DND-41 (cell line): ENCODE data around the gene TCAF2.
A peak's percentile ranks its signal among the peaks of the same experiment; 100 is the strongest.
"Not testable (repeated sequence)": the region's sequence is repeated elsewhere in the genome, so short reads cannot be mapped to it uniquely, and the experiment has no call there.

ENCODE experiments used
- ATAC-seq: fragments of 200-7000 bp; cut with Tn5 transposase; 3 replicates; pipeline ENCODE4 v1.9.1; 2021; ENCODE audit warnings: low read depth; ENCODE audit not compliant: insufficient read depth
- DNase-seq: peaks from one replicate; pipeline ENCODE4 v3.0.0-alpha.2; 2020
- H2AFZ ChIP-seq: 2 replicates; pipeline ENCODE4 v1.6.0; 2012; ENCODE audit warnings: low read depth, low read length
- H3K27ac ChIP-seq: 2 replicates; pipeline ENCODE4 v1.5.1; 2012; ENCODE audit warnings: low read length, inconsistent platforms
- H3K27me3 ChIP-seq: fragments of 200-600 bp; sonication (generic); 2 replicates; pipeline ENCODE4 v1.6.0; 2012; ENCODE audit warnings: low read length, mild to moderate bottlenecking, inconsistent platforms; ENCODE audit not compliant: insufficient read depth, poor library complexity
- H3K36me3 ChIP-seq: 2 replicates; pipeline ENCODE4 v1.5.1; 2012; ENCODE audit warnings: low read length, inconsistent platforms; ENCODE audit not compliant: insufficient read depth
- H3K4me1 ChIP-seq: 2 replicates; pipeline ENCODE4 v1.5.1; 2012; ENCODE audit warnings: mild to moderate bottlenecking, low read length; ENCODE audit not compliant: insufficient read depth
- H3K4me2 ChIP-seq: 2 replicates; pipeline ENCODE4 v1.6.0; 2012; ENCODE audit warnings: mild to moderate bottlenecking, moderate library complexity, low read length, inconsistent platforms; ENCODE audit not compliant: insufficient read depth
- H3K4me3 ChIP-seq, 2 experiments: fragments of 200-600 bp in 1 of 2; shearing (Covaris generic) in 1 of 2; 2 replicates each; pipeline ENCODE4 v1.5.1; 2012 to 2016; ENCODE audit warnings: inconsistent platforms in 2 of 2, low read length in 2 of 2, mild to moderate bottlenecking in 2 of 2, low read depth in 1 of 2, moderate library complexity in 1 of 2
- H3K79me2 ChIP-seq: 2 replicates; pipeline ENCODE4 v1.6.0; 2012; ENCODE audit warnings: low read length, inconsistent platforms; ENCODE audit not compliant: insufficient read depth
- H3K9ac ChIP-seq: 2 replicates; pipeline ENCODE4 v1.6.0; 2012; ENCODE audit warnings: low read depth, mild to moderate bottlenecking, inconsistent platforms, low read length, moderate library complexity
- H3K9me3 ChIP-seq: 2 replicates; pipeline ENCODE4 v1.5.1; 2012; ENCODE audit warnings: low read length, moderate library complexity, mild to moderate bottlenecking, inconsistent platforms; ENCODE audit not compliant: insufficient read depth, severe bottlenecking
- H4K20me1 ChIP-seq: 2 replicates; pipeline ENCODE4 v1.6.0; 2012; ENCODE audit warnings: low read length; ENCODE audit not compliant: insufficient read depth

Gene TCAF2

DNA sequence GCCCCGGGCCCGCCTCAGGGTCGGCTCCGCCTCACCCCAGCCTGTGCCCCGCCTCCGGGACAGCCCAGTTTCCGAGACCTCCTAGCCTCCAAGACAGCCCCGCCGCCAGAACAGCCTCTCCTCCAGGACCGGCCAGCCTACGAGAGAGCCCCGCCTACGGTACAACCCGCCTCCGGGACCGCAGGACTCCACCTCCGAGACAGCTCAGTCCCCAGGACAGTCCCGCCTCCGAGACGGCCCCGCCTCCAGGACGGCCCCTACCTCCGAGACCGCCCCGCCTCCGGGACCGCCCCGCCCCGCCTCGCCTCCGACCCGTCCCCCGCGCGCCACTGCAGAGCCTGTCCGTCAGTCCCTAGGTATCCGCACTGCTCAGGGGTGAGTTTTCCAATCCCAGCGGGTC, at the start of gene TCAF2:
TSS of gene TCAF2 (plus strand) at position 329 of the 400 bp plus-strand sequence.
- ATAC-seq = peak; percentile 92
- not testable (repeated sequence) for H3K4me2 ChIP-seq, H2AFZ ChIP-seq, H3K9me3 ChIP-seq, H3K79me2 ChIP-seq, H3K36me3 ChIP-seq, H3K4me1 ChIP-seq, H4K20me1 ChIP-seq, H3K9ac ChIP-seq, H3K27ac ChIP-seq, H3K27me3 ChIP-seq
- peak within 1 kb of the TSS in 1 of 2 experiments; percentile 46; a peak in 2 of 4 replicates for H3K4me3 ChIP-seq
- DNase-seq = peak; percentile 73

- H3K79me2 ChIP-seq, H3K36me3 ChIP-seq, H3K9ac ChIP-seq, H3K27ac ChIP-seq, H3K4me1 ChIP-seq, H4K20me1 ChIP-seq, H3K4me2 ChIP-seq, H3K27me3 ChIP-seq, H2AFZ ChIP-seq, DNase-seq, ATAC-seq, H3K4me3 ChIP-seq, H3K9me3 ChIP-seq: not testable (repeated sequence)
Observed at GRCh38 chr7:143571501-143571900, 49.3 kb upstream of the TCAF2 start, which contains the start of gene CTAGE15. TSS of gene CTAGE15 (plus strand) at chr7:143571801. CDS start at chr7:143571818, 17 bp downstream.

- H3K4me2 ChIP-seq, H3K79me2 ChIP-seq, H3K4me3 ChIP-seq, DNase-seq, H3K4me1 ChIP-seq, ATAC-seq, H3K36me3 ChIP-seq, H3K9ac ChIP-seq, H3K27me3 ChIP-seq, H4K20me1 ChIP-seq, H3K9me3 ChIP-seq, H2AFZ ChIP-seq, H3K27ac ChIP-seq: not testable (repeated sequence)
Observed at GRCh38 chr7:143588183-143588582, 32.6 kb upstream of the TCAF2 start.

DNA sequence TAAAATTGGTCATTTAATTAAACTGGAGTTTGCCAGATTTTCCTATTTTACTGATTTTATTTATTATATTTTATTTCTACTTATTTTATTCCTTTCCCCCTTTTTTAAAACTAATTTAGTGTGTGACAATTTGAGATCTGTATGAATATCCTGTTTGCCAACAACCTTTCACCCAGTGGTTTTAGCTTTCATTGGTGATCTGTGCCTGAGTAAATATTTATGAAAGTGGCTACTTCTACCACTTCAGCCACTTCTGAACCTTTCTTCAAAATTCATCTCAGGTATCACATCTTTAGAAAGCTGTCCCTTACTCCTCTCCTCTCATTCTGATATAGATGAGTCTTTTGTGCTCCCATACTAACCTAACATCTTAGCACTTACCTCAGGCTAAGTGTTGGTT, 30.9 kb upstream of the TCAF2 start:
- not testable (repeated sequence) for H3K27me3 ChIP-seq, H3K9ac ChIP-seq, H3K79me2 ChIP-seq, H2AFZ ChIP-seq, H3K4me3 ChIP-seq, H3K4me2 ChIP-seq, H3K4me1 ChIP-seq, DNase-seq, ATAC-seq, H4K20me1 ChIP-seq, H3K27ac ChIP-seq, H3K36me3 ChIP-seq, H3K9me3 ChIP-seq

GRCh38 chr7:143598086-143598485, 22.7 kb upstream of the TCAF2 start:
- H3K79me2 ChIP-seq, H3K36me3 ChIP-seq, H3K27me3 ChIP-seq, DNase-seq, H3K9me3 ChIP-seq, H3K27ac ChIP-seq, H3K9ac ChIP-seq, H4K20me1 ChIP-seq, H2AFZ ChIP-seq, ATAC-seq, H3K4me1 ChIP-seq, H3K4me2 ChIP-seq, H3K4me3 ChIP-seq: not testable (repeated sequence)

GRCh38 chr7:143603549-143603948, 17.2 kb upstream of the TCAF2 start:
- not testable (repeated sequence) for H3K27ac ChIP-seq, DNase-seq, H3K4me2 ChIP-seq, H4K20me1 ChIP-seq, H3K36me3 ChIP-seq, H3K9ac ChIP-seq, H2AFZ ChIP-seq, H3K4me1 ChIP-seq, H3K9me3 ChIP-seq, ATAC-seq, H3K4me3 ChIP-seq, H3K79me2 ChIP-seq, H3K27me3 ChIP-seq

GRCh38 chr7:143606088-143606487, 14.7 kb upstream of the TCAF2 start:
- not testable (repeated sequence) for H3K36me3 ChIP-seq, H3K27me3 ChIP-seq, H2AFZ ChIP-seq, H3K9me3 ChIP-seq, H3K79me2 ChIP-seq, H4K20me1 ChIP-seq, ATAC-seq, H3K4me2 ChIP-seq, H3K9ac ChIP-seq, H3K27ac ChIP-seq, DNase-seq, H3K4me3 ChIP-seq, H3K4me1 ChIP-seq

- not testable (repeated sequence) for H3K4me2 ChIP-seq, H3K79me2 ChIP-seq, ATAC-seq, H3K9me3 ChIP-seq, H3K4me3 ChIP-seq, H3K27ac ChIP-seq, H2AFZ ChIP-seq, DNase-seq, H3K9ac ChIP-seq, H3K27me3 ChIP-seq, H3K4me1 ChIP-seq, H4K20me1 ChIP-seq, H3K36me3 ChIP-seq
Observed at GRCh38 chr7:143615545-143615944, 5.2 kb upstream of the TCAF2 start.
